OCI-LY7 (cell line): ENCODE data around the gene TCF12. TPM values are rescaled to one million over a fixed set of nuclear protein-coding genes. Genes with fewer than 3 reads are reported as not detected.

ENCODE experiments used
- BruUV-seq: library from RNA; stranded (reverse); fragments of 400-500 nt; replicated peaks from 2 replicates; lab custom pipeline; 2021; lab: Mats Ljungman, UMichigan
- CTCF ChIA-PET: fragments of 300-600 bp; sonication (Branson Sonifier 250); formaldehyde crosslinking; loops from one replicate; lab custom pipeline; 2022; ENCODE audit warnings: antibody characterized with exemption; ENCODE audit not compliant: unreplicated experiment; lab: Charles Lee
- POLR2A ChIA-PET: fragments of 300-600 bp; sonication (Branson Sonifier 250); formaldehyde crosslinking; loops from one replicate; lab custom pipeline; 2022; ENCODE audit warnings: antibody characterized with exemption; lab: Charles Lee
- DNase-seq: peaks from one replicate; pipeline ENCODE4 v3.0.0-alpha.2; 2015; ENCODE audit warnings: low spot score
- H2AFZ ChIP-seq: fragments of 200-600 bp; sonication (generic), shearing (Covaris generic); 2 replicates; pipeline ENCODE4 v1.6.1; 2014; ENCODE audit warnings: mild to moderate bottlenecking, antibody characterized with exemption, low read length, moderate library complexity
- H3K27ac ChIP-seq: fragments of 200-600 bp; sonication (generic); 2 replicates; pipeline ENCODE4 v1.5.1; 2014; ENCODE audit warnings: mixed run types, low read depth, mild to moderate bottlenecking, moderate library complexity, low read length, inconsistent platforms; ENCODE audit not compliant: poor library complexity, severe bottlenecking
- H3K36me3 ChIP-seq: fragments of 200-600 bp; sonication (generic); 2 replicates; pipeline ENCODE4 v1.6.1; 2014; ENCODE audit warnings: mild to moderate bottlenecking, antibody characterized with exemption, low read length, moderate library complexity, mixed read lengths; ENCODE audit not compliant: insufficient read depth
- H3K4me1 ChIP-seq: fragments of 200-600 bp; sonication (generic); 2 replicates; pipeline ENCODE4 v1.5.1; 2014; ENCODE audit warnings: mild to moderate bottlenecking, low read length; ENCODE audit not compliant: insufficient read depth, poor library complexity, severe bottlenecking
- H3K4me2 ChIP-seq: fragments of 200-600 bp; sonication (generic); 2 replicates; pipeline ENCODE4 v1.6.1; 2014; ENCODE audit warnings: mild to moderate bottlenecking, low read length
- H3K4me3 ChIP-seq: fragments of 200-600 bp; sonication (generic); 2 replicates; pipeline ENCODE4 v1.5.1; 2014; ENCODE audit warnings: mild to moderate bottlenecking, low read depth, low read length; ENCODE audit not compliant: poor library complexity, severe bottlenecking
- H3K79me2 ChIP-seq: fragments of 200-600 bp; sonication (generic); 2 replicates; pipeline ENCODE4 v1.6.1; 2016; ENCODE audit warnings: low read depth, mild to moderate bottlenecking, low read length, moderate library complexity, mixed read lengths; ENCODE audit not compliant: insufficient read depth
- H3K9me2 ChIP-seq: fragments of 200-600 bp; sonication (generic); 2 replicates; pipeline ENCODE4 v1.6.1; 2016; ENCODE audit warnings: mild to moderate bottlenecking, low read length, mixed read lengths; ENCODE audit not compliant: insufficient read depth
- H3K9me3 ChIP-seq: fragments of 200-600 bp; sonication (generic); 2 replicates; pipeline ENCODE4 v1.6.1; 2014; ENCODE audit warnings: mild to moderate bottlenecking, mixed run types, low read length, mixed read lengths
- H4K20me1 ChIP-seq: fragments of 200-600 bp; sonication (generic); 2 replicates; pipeline ENCODE4 v1.6.1; 2014; ENCODE audit warnings: mild to moderate bottlenecking, antibody characterized with exemption, low read length, moderate library complexity, mixed read lengths; ENCODE audit not compliant: insufficient read depth
- CTCF ChIP-seq: fragments of 200-600 bp; sonication (generic); conservative IDR thresholded peaks from 2 replicates; pipeline ENCODE4 v1.5.1; 2014; ENCODE audit warnings: mild to moderate bottlenecking, antibody characterized with exemption, low read length, moderate library complexity, mixed read lengths
- EZH2phosphoT487 ChIP-seq: fragments of 200-600 bp; sonication (generic); IDR thresholded peaks from 2 replicates; pipeline ENCODE4 v1.6.1; 2018; ENCODE audit warnings: low read depth, borderline replicate concordance, mild to moderate bottlenecking, mixed run types, antibody characterized with exemption, low read length, moderate library complexity, mixed read lengths
- intact Hi-C: fragments of 100-400 bp; cut with micrococcal nuclease; formaldehyde crosslinking; loops from one replicate; pipeline ENCODE4 v1.10.0; 2022; ENCODE audit not compliant: unreplicated experiment
- total RNA-seq, 2 experiments: library from RNA; depleted of rRNA in 1 of 2; stranded (reverse); fragments of >200 nt in 1 of 2; shearing (Covaris generic) in 1 of 2; gene quantifications; 2 replicates each; pipeline ENCODE4 v1.2.3, GENCODE V29; 2014 to 2022

TCF12 gene
- total RNA-seq, 2 experiments from 2014 or later, result 51.6 to 139 TPM

- H3K36me3 ChIP-seq, result no peaks in the 10 kb centered on the region
- H3K9me3 ChIP-seq, result no peaks in the 10 kb centered on the region
- H3K9me2 ChIP-seq, result no peaks in the 10 kb centered on the region
- CTCF ChIA-PET, result interaction anchor here (0.6 to 1.5 kb wide), 5 partner anchors 159 to 817 kb away, joined by 3 to 6 read pairs (median 4); no protein-coding TSS in a partner anchor
- intact Hi-C loops, result loop anchor here (1.0 to 5.0 kb wide), 4 partner anchors 94 to 815 kb away; partner anchors contain the start of gene TCF12
- peaks cover 9% of the 10 kb centered on the region for H3K4me1 ChIP-seq
- peak overlapping the region; percentile 84 for H2AFZ ChIP-seq
- H3K4me2 ChIP-seq, result peak overlapping the region; percentile 74
- POLR2A ChIA-PET, result interaction anchor here (0.6 to 1.4 kb wide), 3 partner anchors 134 to 1332 kb away, joined by 3 read pairs; no protein-coding TSS in a partner anchor
- no peaks in the 10 kb centered on the region for H4K20me1 ChIP-seq
- H3K4me3 ChIP-seq, result peak overlapping the region; percentile 63
- no peak overlapping the region for H3K27ac ChIP-seq
- no peaks in the 10 kb centered on the region for H3K79me2 ChIP-seq
- BruUV-seq, result no TSS peak
- TF ChIP-seq CTCF (peak; percentile 94), EZH2phosphoT487 (no peak)
- DNase-seq, result peak; percentile 81
Observed at GRCh38 chr15:57306161-57306943, 387.9 kb downstream of the TCF12 start.

DNA sequence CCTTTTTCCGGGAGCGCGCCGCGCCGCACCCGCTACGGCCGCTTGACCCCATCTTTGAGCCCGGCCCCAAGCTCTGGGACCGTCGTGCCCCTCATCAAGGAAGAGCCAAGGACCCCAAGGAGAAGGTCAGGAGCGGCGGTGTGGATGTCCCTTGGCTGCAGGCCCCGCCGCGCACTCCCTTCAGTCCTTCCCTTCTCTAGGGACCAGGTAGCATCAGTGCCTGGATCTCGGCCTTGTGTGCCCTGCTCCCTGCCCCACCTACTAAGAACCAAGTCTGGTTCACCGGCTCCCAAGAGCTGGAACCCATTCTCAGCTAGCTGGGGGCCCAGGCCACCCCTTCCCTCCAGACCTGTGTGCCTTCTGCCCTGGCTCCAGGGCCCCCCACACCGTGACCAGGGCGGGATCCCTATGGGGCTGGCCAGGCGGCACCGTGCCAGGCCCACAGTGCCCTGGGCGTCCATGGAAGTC, 388.5 kb downstream of the TCF12 start:
- Histone ChIP-seq H2AFZ (peak overlapping the region; percentile 84; the same call in 1 of the 2 replicates), H3K4me1 (peaks cover 9% of the 10 kb centered on the region), H3K9me2 (no peaks in the 10 kb centered on the region), H3K9me3 (no peaks in the 10 kb centered on the region), H3K4me2 (peak overlapping the region; percentile 74), H3K79me2 (no peaks in the 10 kb centered on the region), H3K36me3 (no peaks in the 10 kb centered on the region), H4K20me1 (no peaks in the 10 kb centered on the region), H3K27ac (no peak overlapping the region), H3K4me3 (peak overlapping the region; percentile 63)
- no peak; the same call in 1 of the 2 replicates for TF ChIP-seq CTCF
- no peak for TF ChIP-seq EZH2phosphoT487
- intact Hi-C loops, result loop anchor here (1.0 to 5.0 kb wide), 4 partner anchors 95 to 816 kb away; partner anchors contain the start of gene TCF12
- ChIA-PET CTCF (interaction anchor here (1.0 to 1.5 kb wide), 3 partner anchors 160 to 815 kb away, joined by 3 to 6 read pairs (median 4); no protein-coding TSS in a partner anchor), POLR2A (interaction anchor here (0.6 to 1.4 kb wide), 3 partner anchors 134 to 1332 kb away, joined by 3 read pairs; no protein-coding TSS in a partner anchor)
- DNase-seq, result no peak
- no TSS peak for BruUV-seq
